Thoracic aorta (tissue), 2 donors: ENCODE measurements around the gene SHC4. TPM values are rescaled to one million over a fixed set of nuclear protein-coding genes. Genes with fewer than 3 reads are reported as not detected.

Experiments used
- ATAC-seq: fragments of 150-250 bp; one replicate; pipeline ENCODE4 v1.8.0; 2017; ENCODE audit warnings: low read depth; ENCODE audit not compliant: insufficient number of reproducible peaks, low FRiP score
- DNase-seq: peaks from one replicate; pipeline ENCODE4 v3.0.0-alpha.2; 2020; ENCODE audit warnings: low spot score
- H3K27ac ChIP-seq, 2 donors: fragments of 200-600 bp; sonication (generic); 1 replicate in 1 of 2; 2 replicates in 1 of 2; pipeline ENCODE4 v1.5.1; 2016; ENCODE audit warnings: mild to moderate bottlenecking in 2 of 2, moderate library complexity in 2 of 2
- H3K27me3 ChIP-seq: fragments of 200-600 bp; sonication (generic); replicated peaks from 2 replicates; pipeline ENCODE4 v1.6.0; 2016; ENCODE audit warnings: mild to moderate bottlenecking; ENCODE audit not compliant: insufficient read depth
- H3K36me3 ChIP-seq: fragments of 200-600 bp; sonication (generic); one replicate; pipeline ENCODE4 v1.5.1; 2016
- H3K4me1 ChIP-seq, 2 donors: fragments of 200-600 bp; sonication (generic); 1 replicate in 1 of 2; 2 replicates in 1 of 2; pipeline versions ENCODE4 v1.5.1 to v1.6.0; 2016; ENCODE audit warnings: low read depth in 2 of 2, mild to moderate bottlenecking in 1 of 2; ENCODE audit not compliant: control insufficient read depth in 1 of 2
- H3K4me3 ChIP-seq: fragments of 200-600 bp; sonication (generic); 2 replicates; pipeline ENCODE4 v1.5.1; 2016; ENCODE audit warnings: mild to moderate bottlenecking
- H3K9me3 ChIP-seq: fragments of 200-600 bp; sonication (generic); 2 replicates; pipeline ENCODE4 v1.5.1; 2016
- total RNA-seq, 2 donors: library from RNA; depleted of rRNA; stranded (reverse); fragments of >200 nt; gene quantifications; one replicate each; pipeline versions ENCODE4 v1.1.0 to v1.2.3, GENCODE V29; 2016
- TF ChIP-seq, protein P1 (sequence below): fragments of 200-600 bp; sonication (generic); IDR thresholded peaks from one replicate; pipeline ENCODE4 v1.5.1; 2019; ENCODE audit warnings: antibody characterized with exemption

The SHC4 gene
- total RNA-seq, 2 donors from 2014 or later, result 13.8 to 16.1 TPM

DNA sequence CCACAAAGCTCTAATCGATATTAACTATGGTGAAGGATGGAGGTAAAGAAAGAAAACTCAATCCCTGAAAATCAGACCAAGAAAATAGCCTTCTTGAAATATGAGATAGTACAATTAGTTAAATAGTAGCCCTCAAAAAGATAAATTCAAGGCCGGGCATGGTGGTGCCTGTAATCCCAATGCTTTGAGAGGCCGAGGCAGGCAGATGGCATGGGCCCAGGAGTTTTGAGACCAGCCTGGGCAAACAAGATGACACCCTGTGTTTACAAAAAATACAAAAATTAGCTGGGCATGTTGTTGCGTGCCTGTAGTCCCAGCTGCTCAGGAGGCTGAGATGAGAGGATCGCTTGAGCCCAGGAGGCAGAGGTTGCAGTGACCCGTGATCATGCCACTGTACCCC, 121.2 kb downstream of the SHC4 start:
- TF ChIP-seq, protein P1, sequence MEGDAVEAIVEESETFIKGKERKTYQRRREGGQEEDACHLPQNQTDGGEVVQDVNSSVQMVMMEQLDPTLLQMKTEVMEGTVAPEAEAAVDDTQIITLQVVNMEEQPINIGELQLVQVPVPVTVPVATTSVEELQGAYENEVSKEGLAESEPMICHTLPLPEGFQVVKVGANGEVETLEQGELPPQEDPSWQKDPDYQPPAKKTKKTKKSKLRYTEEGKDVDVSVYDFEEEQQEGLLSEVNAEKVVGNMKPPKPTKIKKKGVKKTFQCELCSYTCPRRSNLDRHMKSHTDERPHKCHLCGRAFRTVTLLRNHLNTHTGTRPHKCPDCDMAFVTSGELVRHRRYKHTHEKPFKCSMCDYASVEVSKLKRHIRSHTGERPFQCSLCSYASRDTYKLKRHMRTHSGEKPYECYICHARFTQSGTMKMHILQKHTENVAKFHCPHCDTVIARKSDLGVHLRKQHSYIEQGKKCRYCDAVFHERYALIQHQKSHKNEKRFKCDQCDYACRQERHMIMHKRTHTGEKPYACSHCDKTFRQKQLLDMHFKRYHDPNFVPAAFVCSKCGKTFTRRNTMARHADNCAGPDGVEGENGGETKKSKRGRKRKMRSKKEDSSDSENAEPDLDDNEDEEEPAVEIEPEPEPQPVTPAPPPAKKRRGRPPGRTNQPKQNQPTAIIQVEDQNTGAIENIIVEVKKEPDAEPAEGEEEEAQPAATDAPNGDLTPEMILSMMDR, result no peak

GRCh38 chr15:48834756-48835155, 129.0 kb downstream of the SHC4 start:
- H3K27me3 ChIP-seq, result no peaks in the 10 kb centered on the region
- H3K4me3 ChIP-seq, result no peak overlapping the region
- no peaks in the 10 kb centered on the region for H3K4me1 ChIP-seq
- ATAC-seq (no peak), DNase-seq (no peak)
- TF ChIP-seq, protein P1, result no peak
- H3K36me3 ChIP-seq, result peaks cover 5% of the 10 kb centered on the region
- H3K9me3 ChIP-seq, result no peaks in the 10 kb centered on the region
- H3K27ac ChIP-seq, result no peak overlapping the region

More for the DNA sequence above, 121.2 kb downstream of the SHC4 start:
- Histone ChIP-seq H3K9me3 (no peaks in the 10 kb centered on the region), H3K4me1 (no peaks in the 10 kb centered on the region), H3K27me3 (no peaks in the 10 kb centered on the region), H3K4me3 (no peak overlapping the region), H3K36me3 (no peaks in the 10 kb centered on the region), H3K27ac (no peak overlapping the region)
- ATAC-seq (no peak), DNase-seq (no peak)

GRCh38 chr15:48833526-48834239, 130.0 kb downstream of the SHC4 start:
- Histone ChIP-seq H3K4me3 (no peak overlapping the region), H3K27me3 (no peaks in the 10 kb centered on the region), H3K27ac (no peak overlapping the region), H3K4me1 (no peaks in the 10 kb centered on the region), H3K9me3 (no peaks in the 10 kb centered on the region), H3K36me3 (peaks cover 5% of the 10 kb centered on the region)
- TF ChIP-seq, protein P1, result no peak
- no peak for DNase-seq
- ATAC-seq, result no peak

GRCh38 chr15:48832648-48833047, 131.1 kb downstream of the SHC4 start:
- Histone ChIP-seq H3K36me3 (peaks cover 5% of the 10 kb centered on the region), H3K4me3 (no peak overlapping the region), H3K4me1 (no peaks in the 10 kb centered on the region), H3K9me3 (no peaks in the 10 kb centered on the region), H3K27me3 (no peaks in the 10 kb centered on the region), H3K27ac (no peak overlapping the region)
- TF ChIP-seq, protein P1, result no peak
- DNase-seq (no peak), ATAC-seq (no peak)

- no peak overlapping the region for H3K4me3 ChIP-seq
- H3K27me3 ChIP-seq, result no peaks in the 10 kb centered on the region
- H3K27ac ChIP-seq, result no peak overlapping the region
- H3K36me3 ChIP-seq, result peaks cover under 1% of the 10 kb centered on the region
- TF ChIP-seq, protein P1, result no peak
- H3K4me1 ChIP-seq, result no peaks in the 10 kb centered on the region
- no peak for DNase-seq
- H3K9me3 ChIP-seq, result no peaks in the 10 kb centered on the region
- no peak for ATAC-seq
Measured at GRCh38 chr15:48828906-48829305, 134.8 kb downstream of the SHC4 start.
